K562 (cell line): ENCODE results near the gene ZNF514. TPM values are rescaled to one million over a fixed set of nuclear protein-coding genes. Genes with fewer than 3 reads are reported as not detected.
A peak's percentile ranks its signal among the peaks of the same experiment; 100 is the strongest.

Experiments used
- KHSRP ChIP-seq: fragments of 450-650 bp; IDR thresholded peaks from 2 replicates; pipeline ENCODE4 v1.6.1; 2017
- SAFB2 ChIP-seq: fragments of 200-400 bp; formaldehyde crosslinking; IDR thresholded peaks from 2 replicates; pipeline ENCODE4 v1.6.1; 2018; ENCODE audit warnings: borderline replicate concordance, low read length, low read depth, moderate library complexity; ENCODE audit not compliant: severe bottlenecking
- ZNF143 ChIP-seq: sonication (generic); formaldehyde crosslinking; IDR thresholded peaks from 2 replicates; pipeline ENCODE4 v1.9.0; 2022; ENCODE audit warnings: mild to moderate bottlenecking, missing genetic modification reagents
- ZNF57 ChIP-seq: fragments of 450-650 bp; formaldehyde crosslinking; IDR thresholded peaks from 2 replicates; pipeline ENCODE4 v1.4.0; 2020; ENCODE audit warnings: mild to moderate bottlenecking, moderate library complexity
- ZNF76 ChIP-seq: fragments of 250-450 bp; sonication (Bioruptor Pico); IDR thresholded peaks from 2 replicates; pipeline ENCODE4 v1.4.0; 2020; ENCODE audit warnings: mild to moderate bottlenecking, moderate library complexity, borderline replicate concordance
- ZNF77 ChIP-seq: fragments of 250-450 bp; sonication (Bioruptor Pico); IDR thresholded peaks from 2 replicates; pipeline ENCODE4 v1.5.0; 2020
- polyA plus RNA-seq, 8 experiments: library from polyadenylated mRNA; depleted of rRNA in 4 of 8; stranded (reverse) in 5 of 8; unstranded in 3 of 8; fragments of >200 nt; fragmentation: Nextera tagmentation in 2 of 8; fragmentation: Illumina TruSeq in 1 of 8; extraction: Ambion mirVana in 2 of 8; extraction: Trizol in 1 of 8; gene quantifications; 2 replicates each; pipeline versions ENCODE4 v1.2.1 to v1.2.3, GENCODE V29; 2011 to 2014; ENCODE audit warnings: inconsistent platforms in 1 of 8, missing spikeins in 1 of 8
- total RNA-seq, 7 experiments: library from RNA; depleted of rRNA in 6 of 7; stranded (reverse); fragments of >200 nt in 6 of 7; fragmentation: Illumina TruSeq in 2 of 7; extraction: Trizol in 2 of 7; gene quantifications; 2 replicates each; pipeline versions ENCODE4 v1.2.1 to v1.2.3, GENCODE V29; 2011 to 2021; ENCODE audit warnings: low replicate concordance in 1 of 7
- TF ChIP-seq, protein P1 (sequence below), 2 experiments: fragments of 450-650 bp in 1 of 2; sonication (generic) in 1 of 2; formaldehyde crosslinking in 1 of 2; IDR thresholded peaks; 2 replicates each; pipeline versions ENCODE4 v1.7.1 to v1.9.0; 2016 to 2022; ENCODE audit warnings: inconsistent platforms in 1 of 2, mild to moderate bottlenecking in 1 of 2, missing genetic modification reagents in 1 of 2
- TF ChIP-seq, protein P2 (sequence below), 2 experiments: IDR thresholded peaks; 2 replicates each; pipeline ENCODE4 v1.6.1; 2011; ENCODE audit warnings: borderline replicate concordance in 1 of 2, control low read depth in 1 of 2, low read depth in 1 of 2, low read length in 1 of 2, mild to moderate bottlenecking in 1 of 2, mixed read lengths in 1 of 2, moderate library complexity in 1 of 2; ENCODE audit not compliant: insufficient read depth in 1 of 2, insufficient read length in 1 of 2, poor library complexity in 1 of 2, severe bottlenecking in 1 of 2; ENCODE audit errors: extremely low read depth in 1 of 2
- TF ChIP-seq, protein P3 (sequence below): fragments of 250-450 bp; sonication (Bioruptor Pico); IDR thresholded peaks from 2 replicates; pipeline ENCODE4 v1.8.0; 2021; ENCODE audit warnings: moderate library complexity, mild to moderate bottlenecking, inconsistent platforms
- TF ChIP-seq, protein P4 (sequence below): sonication (generic); formaldehyde crosslinking; IDR thresholded peaks from 2 replicates; pipeline ENCODE4 v1.8.0; 2023; ENCODE audit warnings: missing genetic modification reagents, mild to moderate bottlenecking, borderline replicate concordance

The ZNF514 gene
- total and polyA plus RNA-seq, 9 of the 15 experiments (the other 6 are each of a cell fraction or from before 2014, with no cell fraction given), result 7.5 to 17.7 (median 11.4) TPM

GRCh38 chr2:95158891-95159619, 593 bp downstream of the ZNF514 start (continued):
- TF ChIP-seq, protein P1, sequence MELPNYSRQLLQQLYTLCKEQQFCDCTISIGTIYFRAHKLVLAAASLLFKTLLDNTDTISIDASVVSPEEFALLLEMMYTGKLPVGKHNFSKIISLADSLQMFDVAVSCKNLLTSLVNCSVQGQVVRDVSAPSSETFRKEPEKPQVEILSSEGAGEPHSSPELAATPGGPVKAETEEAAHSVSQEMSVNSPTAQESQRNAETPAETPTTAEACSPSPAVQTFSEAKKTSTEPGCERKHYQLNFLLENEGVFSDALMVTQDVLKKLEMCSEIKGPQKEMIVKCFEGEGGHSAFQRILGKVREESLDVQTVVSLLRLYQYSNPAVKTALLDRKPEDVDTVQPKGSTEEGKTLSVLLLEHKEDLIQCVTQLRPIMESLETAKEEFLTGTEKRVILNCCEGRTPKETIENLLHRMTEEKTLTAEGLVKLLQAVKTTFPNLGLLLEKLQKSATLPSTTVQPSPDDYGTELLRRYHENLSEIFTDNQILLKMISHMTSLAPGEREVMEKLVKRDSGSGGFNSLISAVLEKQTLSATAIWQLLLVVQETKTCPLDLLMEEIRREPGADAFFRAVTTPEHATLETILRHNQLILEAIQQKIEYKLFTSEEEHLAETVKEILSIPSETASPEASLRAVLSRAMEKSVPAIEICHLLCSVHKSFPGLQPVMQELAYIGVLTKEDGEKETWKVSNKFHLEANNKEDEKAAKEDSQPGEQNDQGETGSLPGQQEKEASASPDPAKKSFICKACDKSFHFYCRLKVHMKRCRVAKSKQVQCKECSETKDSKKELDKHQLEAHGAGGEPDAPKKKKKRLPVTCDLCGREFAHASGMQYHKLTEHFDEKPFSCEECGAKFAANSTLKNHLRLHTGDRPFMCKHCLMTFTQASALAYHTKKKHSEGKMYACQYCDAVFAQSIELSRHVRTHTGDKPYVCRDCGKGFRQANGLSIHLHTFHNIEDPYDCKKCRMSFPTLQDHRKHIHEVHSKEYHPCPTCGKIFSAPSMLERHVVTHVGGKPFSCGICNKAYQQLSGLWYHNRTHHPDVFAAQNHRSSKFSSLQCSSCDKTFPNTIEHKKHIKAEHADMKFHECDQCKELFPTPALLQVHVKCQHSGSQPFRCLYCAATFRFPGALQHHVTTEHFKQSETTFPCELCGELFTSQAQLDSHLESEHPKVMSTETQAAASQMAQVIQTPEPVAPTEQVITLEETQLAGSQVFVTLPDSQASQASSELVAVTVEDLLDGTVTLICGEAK (IDR thresholded peaks at IDR 0.05), result peak; percentile 43
- TF ChIP-seq, protein P1 (CRISPR knock-in tag; IDR thresholded peaks at IDR 0.05), result no peak
- TF ChIP-seq, protein P2, sequence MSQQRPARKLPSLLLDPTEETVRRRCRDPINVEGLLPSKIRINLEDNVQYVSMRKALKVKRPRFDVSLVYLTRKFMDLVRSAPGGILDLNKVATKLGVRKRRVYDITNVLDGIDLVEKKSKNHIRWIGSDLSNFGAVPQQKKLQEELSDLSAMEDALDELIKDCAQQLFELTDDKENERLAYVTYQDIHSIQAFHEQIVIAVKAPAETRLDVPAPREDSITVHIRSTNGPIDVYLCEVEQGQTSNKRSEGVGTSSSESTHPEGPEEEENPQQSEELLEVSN (IDR thresholded peaks at IDR 0.05; ENCODE audit: borderline replicate concordance in 1 of 2, extremely low read depth in 1 of 2, insufficient read depth in 1 of 2, insufficient read length in 1 of 2, low read depth in 1 of 2, low read length in 1 of 2, poor library complexity in 1 of 2, severe bottlenecking in 1 of 2), result peak in 1 of 2 experiments; percentile 33
- TF ChIP-seq ZNF57, result no peak
- TF ChIP-seq ZNF77 (CRISPR knock-in tag), result no peak
- no peak for TF ChIP-seq SAFB2
- TF ChIP-seq, protein P3, sequence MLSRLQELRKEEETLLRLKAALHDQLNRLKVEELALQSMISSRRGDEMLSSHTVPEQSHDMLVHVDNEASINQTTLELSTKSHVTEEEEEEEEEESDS, result no peak
- TF ChIP-seq ZNF143 (CRISPR knock-in tag), result no peak
- TF ChIP-seq KHSRP, result no peak
- TF ChIP-seq, protein P4, sequence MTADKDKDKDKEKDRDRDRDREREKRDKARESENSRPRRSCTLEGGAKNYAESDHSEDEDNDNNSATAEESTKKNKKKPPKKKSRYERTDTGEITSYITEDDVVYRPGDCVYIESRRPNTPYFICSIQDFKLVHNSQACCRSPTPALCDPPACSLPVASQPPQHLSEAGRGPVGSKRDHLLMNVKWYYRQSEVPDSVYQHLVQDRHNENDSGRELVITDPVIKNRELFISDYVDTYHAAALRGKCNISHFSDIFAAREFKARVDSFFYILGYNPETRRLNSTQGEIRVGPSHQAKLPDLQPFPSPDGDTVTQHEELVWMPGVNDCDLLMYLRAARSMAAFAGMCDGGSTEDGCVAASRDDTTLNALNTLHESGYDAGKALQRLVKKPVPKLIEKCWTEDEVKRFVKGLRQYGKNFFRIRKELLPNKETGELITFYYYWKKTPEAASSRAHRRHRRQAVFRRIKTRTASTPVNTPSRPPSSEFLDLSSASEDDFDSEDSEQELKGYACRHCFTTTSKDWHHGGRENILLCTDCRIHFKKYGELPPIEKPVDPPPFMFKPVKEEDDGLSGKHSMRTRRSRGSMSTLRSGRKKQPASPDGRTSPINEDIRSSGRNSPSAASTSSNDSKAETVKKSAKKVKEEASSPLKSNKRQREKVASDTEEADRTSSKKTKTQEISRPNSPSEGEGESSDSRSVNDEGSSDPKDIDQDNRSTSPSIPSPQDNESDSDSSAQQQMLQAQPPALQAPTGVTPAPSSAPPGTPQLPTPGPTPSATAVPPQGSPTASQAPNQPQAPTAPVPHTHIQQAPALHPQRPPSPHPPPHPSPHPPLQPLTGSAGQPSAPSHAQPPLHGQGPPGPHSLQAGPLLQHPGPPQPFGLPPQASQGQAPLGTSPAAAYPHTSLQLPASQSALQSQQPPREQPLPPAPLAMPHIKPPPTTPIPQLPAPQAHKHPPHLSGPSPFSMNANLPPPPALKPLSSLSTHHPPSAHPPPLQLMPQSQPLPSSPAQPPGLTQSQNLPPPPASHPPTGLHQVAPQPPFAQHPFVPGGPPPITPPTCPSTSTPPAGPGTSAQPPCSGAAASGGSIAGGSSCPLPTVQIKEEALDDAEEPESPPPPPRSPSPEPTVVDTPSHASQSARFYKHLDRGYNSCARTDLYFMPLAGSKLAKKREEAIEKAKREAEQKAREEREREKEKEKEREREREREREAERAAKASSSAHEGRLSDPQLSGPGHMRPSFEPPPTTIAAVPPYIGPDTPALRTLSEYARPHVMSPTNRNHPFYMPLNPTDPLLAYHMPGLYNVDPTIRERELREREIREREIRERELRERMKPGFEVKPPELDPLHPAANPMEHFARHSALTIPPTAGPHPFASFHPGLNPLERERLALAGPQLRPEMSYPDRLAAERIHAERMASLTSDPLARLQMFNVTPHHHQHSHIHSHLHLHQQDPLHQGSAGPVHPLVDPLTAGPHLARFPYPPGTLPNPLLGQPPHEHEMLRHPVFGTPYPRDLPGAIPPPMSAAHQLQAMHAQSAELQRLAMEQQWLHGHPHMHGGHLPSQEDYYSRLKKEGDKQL (CRISPR knock-in tag), result no peak
- TF ChIP-seq ZNF76, result no peak
